Testis (tissue), 3 donors: Measurements from ENCODE around the gene ABHD11. TPM values are rescaled to one million over a fixed set of nuclear protein-coding genes. Genes with fewer than 3 reads are reported as not detected.

Experiments
- DNase-seq: peaks from one replicate; pipeline ENCODE4 v3.0.0-alpha.2; 2019
- H3K27ac ChIP-seq, 2 donors: fragments of 200-600 bp; sonication (generic); one replicate each; pipeline ENCODE4 v1.5.1; 2019
- H3K27me3 ChIP-seq: fragments of 200-600 bp; sonication (generic); one replicate; pipeline ENCODE4 v1.5.1; 2019
- H3K36me3 ChIP-seq: fragments of 200-600 bp; sonication (generic); one replicate; pipeline ENCODE4 v1.5.1; 2017; ENCODE audit warnings: low read depth; ENCODE audit errors: missing control alignments
- H3K4me1 ChIP-seq: fragments of 200-600 bp; sonication (generic); one replicate; pipeline ENCODE4 v1.5.1; 2019
- H3K4me3 ChIP-seq, 2 donors: fragments of 200-600 bp; sonication (generic); one replicate each; pipeline ENCODE4 v1.5.1; 2017 to 2019
- H3K9me3 ChIP-seq: fragments of 200-600 bp; sonication (generic); one replicate; pipeline ENCODE4 v1.5.1; 2017
- CTCF ChIP-seq, 3 experiments: fragments of 450-650 bp in 2 of 3; fragments of 200-600 bp in 1 of 3; sonication (generic) in 1 of 3; IDR thresholded peaks; one replicate each; pipeline ENCODE4 v1.5.1; 2016 to 2019; ENCODE audit warnings: antibody characterized with exemption in 3 of 3, mild to moderate bottlenecking in 2 of 3, moderate library complexity in 1 of 3
- POLR2A ChIP-seq: fragments of 450-650 bp; IDR thresholded peaks from one replicate; pipeline ENCODE4 v1.6.1; 2017; ENCODE audit warnings: antibody characterized with exemption, mild to moderate bottlenecking, moderate library complexity
- WGBS, 2 donors: methylation state at CpG; one replicate each; pipeline ENCODE4 v1.1.5; 2018; 5-methylcytosine and 5-hydroxymethylcytosine counted together
- intact Hi-C: fragments of 100-400 bp; cut with DNase I; formaldehyde crosslinking; loops from one replicate; pipeline ENCODE4 v1.15.1; 2023; ENCODE audit warnings: low total_unique reads
- polyA plus RNA-seq: library from polyadenylated mRNA; stranded (reverse); fragments of 350-450 nt; fragmentation: Illumina TruSeq; extraction: RNeasy Lipid Tissue Mini Kit (QIAGEN cat#74804); gene quantifications from one replicate; pipeline ENCODE4 v1.2.3, GENCODE V29; 2014; ENCODE audit warnings: low read depth, low replicate concordance; ENCODE audit not compliant: insufficient read depth
- total RNA-seq, 2 donors: library from RNA; depleted of rRNA; stranded (reverse); fragments of >200 nt; gene quantifications; one replicate each; pipeline ENCODE4 v1.2.3, GENCODE V29; 2016

Gene ABHD11
- total and polyA plus RNA-seq, 3 donors from 2014 or later: 21.6 to 33.1 (median 29.0) TPM

- Histone ChIP-seq H3K4me3 (no peak overlapping the region), H3K4me1 (no peaks in the 10 kb centered on the region), H3K27ac (no peak overlapping the region), H3K9me3 (no peaks in the 10 kb centered on the region), H3K27me3 (no peaks in the 10 kb centered on the region), H3K36me3 (no peaks in the 10 kb centered on the region)
- no peak for TF ChIP-seq CTCF (IDR thresholded peaks at IDR 0.05)
- TF ChIP-seq POLR2A: no peak
- DNase-seq: no peak
- 35 to 44% methylated on average over 1 of the region's 1 CpG for WGBS, 2 donors
- intact Hi-C loops: no loop called here
These were observed 36.3 kb upstream of the ABHD11 start for GRCh38 chr7:73774923-73775322.

GRCh38 chr7:73773700-73774517 lies 35.3 kb upstream of the ABHD11 start:
- no peaks in the 10 kb centered on the region for H3K36me3 ChIP-seq
- H3K9me3 ChIP-seq: no peaks in the 10 kb centered on the region
- intact Hi-C loops: no loop called here
- no peak for TF ChIP-seq CTCF (IDR thresholded peaks at IDR 0.05)
- TF ChIP-seq POLR2A: no peak
- no peak for DNase-seq
- WGBS, 2 donors: 76 to 88% methylated on average over 6 of the region's 6 CpGs
- no peaks in the 10 kb centered on the region for H3K27me3 ChIP-seq
- no peak overlapping the region for H3K27ac ChIP-seq
- H3K4me3 ChIP-seq: no peak overlapping the region
- no peaks in the 10 kb centered on the region for H3K4me1 ChIP-seq

- 44 to 57% methylated on average over 17 of the region's 17 CpGs for WGBS, 2 donors
- Histone ChIP-seq H3K36me3 (no peaks in the 10 kb centered on the region), H3K27me3 (no peaks in the 10 kb centered on the region), H3K27ac (no peak overlapping the region), H3K4me1 (no peaks in the 10 kb centered on the region), H3K4me3 (peak overlapping the region in 1 of 2 donors; percentile 53), H3K9me3 (no peaks in the 10 kb centered on the region)
- TF ChIP-seq CTCF (IDR thresholded peaks at IDR 0.05) (no peak), POLR2A (no peak)
- intact Hi-C loops: no loop called here
- no peak for DNase-seq
These were observed 32.5 kb upstream of the ABHD11 start for GRCh38 chr7:73770860-73771670.

- 0 to 3% methylated on average over 5 to 67 of the region's 82 CpGs for WGBS, 2 donors
- peak; percentile 60 for DNase-seq
- H3K4me1 ChIP-seq: no peaks in the 10 kb centered on the region
- TF ChIP-seq POLR2A: no peak
- peak within 1 kb of the TSS; percentile 6 to 53 for H3K4me3 ChIP-seq
- intact Hi-C loops: no loop called here
- no peaks in the 10 kb centered on the region for H3K9me3 ChIP-seq
- H3K27ac ChIP-seq: no peak within 1 kb of the TSS
- no peaks in the 10 kb centered on the region for H3K27me3 ChIP-seq
- no peaks in the 10 kb centered on the region for H3K36me3 ChIP-seq
These were observed 31.6 kb upstream of the ABHD11 start, which contains the start of gene CLDN3 for GRCh38 chr7:73770002-73770859. Gene CLDN3 (minus strand): TSS chr7:73770270. CDS start chr7:73770049, 221 bp downstream.
